Adipose tissue (tissue), 3 donors: ENCODE results near the gene SLC7A10. TPM values are rescaled to one million over a fixed set of nuclear protein-coding genes. Genes with fewer than 3 reads are reported as not detected.
"Not testable (repeated sequence)": the region's sequence is repeated elsewhere in the genome, so short reads cannot be mapped to it uniquely, and the experiment has no call there.

Experiments
- H3K27ac ChIP-seq: one replicate; pipeline ENCODE4 v1.5.1; 2013; ENCODE audit warnings: low read depth, low read length
- whole genome bisulfite sequencing, 3 donors: extraction: QIAGEN DNeasy Blood & Tissue Kit; methylation state at CpG; one replicate each; pipeline ENCODE4 v1.1.7; 2013; 5-methylcytosine and 5-hydroxymethylcytosine counted together
- polyA plus RNA-seq, 3 donors: library from polyadenylated mRNA; stranded (reverse); fragments of 200-250 nt; gene quantifications; one replicate each; pipeline ENCODE4 v1.2.3, GENCODE V29; 2013
- donor health status: healthy with polysubstance abuse.
- donor health status: Bipolar disorder and iron deficiency.
- donor health status: healthy.

Gene SLC7A10
- polyA plus RNA-seq, 3 donors = 9.3 to 193 (median 32.8) TPM

DNA sequence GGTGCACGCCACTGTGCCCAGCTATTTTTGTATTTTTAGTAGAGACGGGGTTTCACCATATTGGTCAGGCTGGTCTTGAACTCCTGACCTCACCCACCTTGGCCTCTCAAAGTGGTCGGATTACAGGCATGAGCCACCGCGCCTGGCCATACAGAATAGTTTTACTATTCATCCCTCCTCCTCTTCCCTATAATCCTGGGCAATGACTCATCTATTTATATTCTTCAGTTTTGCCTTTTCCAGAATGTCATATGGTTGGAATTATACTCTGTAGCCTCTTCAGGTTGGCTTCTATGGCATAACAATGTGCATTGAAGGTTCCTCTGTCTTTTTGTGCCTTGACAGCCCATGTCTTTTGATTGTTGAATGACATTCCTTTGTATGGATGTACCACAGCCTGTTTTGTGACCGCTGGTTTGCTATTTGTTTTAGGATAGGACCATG lies 53.7 kb downstream of the SLC7A10 start:
- WGBS, 3 donors = 92 to 95% (median 95%) methylated on average over 6 of the region's 6 CpGs
- H3K27ac ChIP-seq = no peak overlapping the region

DNA sequence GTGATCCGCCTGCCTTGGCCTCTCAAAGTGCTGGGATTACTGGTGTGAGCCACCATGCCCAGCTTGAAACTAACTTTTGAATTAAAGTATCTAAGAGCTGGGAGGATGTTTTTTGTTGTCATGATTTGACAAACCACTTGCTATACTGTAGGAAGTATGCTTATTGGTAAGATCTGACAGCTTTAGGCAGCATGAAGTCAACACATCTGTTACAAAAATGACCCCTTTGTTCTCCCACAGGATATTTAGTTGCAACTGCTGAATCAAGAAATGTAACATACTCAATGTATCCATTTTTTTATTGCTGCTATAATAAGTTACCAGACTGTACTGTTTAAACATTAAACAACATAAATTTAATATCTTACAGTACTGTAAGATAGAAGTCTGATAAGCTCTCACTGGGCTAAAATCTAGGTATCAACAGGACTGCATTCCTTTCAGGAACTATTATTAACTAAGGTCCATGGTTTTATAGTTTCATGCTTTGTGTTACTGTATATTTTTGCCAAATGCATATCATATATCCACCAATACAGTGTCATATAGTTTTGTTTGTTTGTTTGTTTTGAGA lies 54.3 kb downstream of the SLC7A10 start:
- 88 to 100% (median 91%) methylated on average over 1 of the region's 1 CpG for WGBS, 3 donors
- no peak overlapping the region for H3K27ac ChIP-seq

GRCh38 chr19:33168528-33168927 lies 57.1 kb downstream of the SLC7A10 start:
- H3K27ac ChIP-seq = no peak overlapping the region
- WGBS, 3 donors = 97 to 98% (median 97%) methylated on average over 1 of the region's 1 CpG

GRCh38 chr19:33167438-33167837 lies 58.2 kb downstream of the SLC7A10 start:
- WGBS, 3 donors = 100% methylated on average over 1 of the region's 1 CpG
- no peak overlapping the region for H3K27ac ChIP-seq

DNA sequence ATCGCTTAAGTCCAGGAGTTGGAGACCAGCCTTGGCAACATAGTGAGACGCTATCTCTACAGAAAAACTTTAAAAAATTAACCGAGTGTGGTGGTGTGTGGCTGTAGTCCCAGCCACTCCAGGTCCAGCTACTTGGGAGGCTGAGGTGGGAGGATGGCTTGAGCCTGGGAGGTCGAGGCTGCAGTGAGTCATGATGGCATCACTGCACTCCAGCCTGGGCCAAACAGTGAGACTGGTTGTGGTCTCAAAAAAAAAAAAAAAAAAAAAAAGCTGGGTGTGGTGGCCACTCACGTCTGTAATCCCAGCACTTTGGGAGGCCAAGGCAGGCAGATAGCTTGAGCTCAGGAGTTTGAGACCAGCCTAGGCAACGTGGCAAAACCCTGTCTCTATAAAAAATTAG lies 59.6 kb downstream of the SLC7A10 start:
- H3K27ac ChIP-seq = not testable (repeated sequence)
- WGBS, 3 donors = 64 to 69% (median 66%) methylated on average over 6 of the region's 6 CpGs

GRCh38 chr19:33163481-33163880 lies 62.2 kb downstream of the SLC7A10 start:
- WGBS, 3 donors = 86 to 93% (median 87%) methylated on average over 6 of the region's 6 CpGs
- no peak overlapping the region for H3K27ac ChIP-seq

- 45 to 85% (median 73%) methylated on average over 4 of the region's 4 CpGs for WGBS, 3 donors
- no peak overlapping the region for H3K27ac ChIP-seq
Measured at GRCh38 chr19:33161201-33161600, 64.4 kb downstream of the SLC7A10 start.

DNA sequence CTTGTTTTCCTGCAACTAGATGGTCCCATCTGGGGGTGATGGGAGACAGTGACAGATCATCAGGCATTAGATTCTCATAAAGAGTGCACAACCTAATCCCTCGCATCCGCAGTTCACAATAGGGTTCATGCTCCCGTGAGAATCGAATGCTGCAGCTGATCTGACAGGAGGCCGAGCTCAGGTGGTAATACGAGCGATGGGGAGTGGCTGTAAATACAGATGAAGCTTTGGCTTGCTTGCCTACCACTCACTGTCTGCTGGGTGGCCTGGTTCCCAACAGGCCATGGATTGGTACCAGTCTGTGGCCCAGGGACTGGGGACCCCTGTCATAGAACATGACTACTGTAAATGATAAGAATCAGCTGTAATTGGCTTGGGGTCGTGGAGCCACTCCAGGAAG lies 65.8 kb downstream of the SLC7A10 start:
- H3K27ac ChIP-seq = no peak overlapping the region
- 89 to 92% (median 89%) methylated on average over 8 of the region's 8 CpGs for WGBS, 3 donors

GRCh38 chr19:33159149-33159548 lies 66.5 kb downstream of the SLC7A10 start:
- no peak overlapping the region for H3K27ac ChIP-seq
- 96 to 99% (median 98%) methylated on average over 4 of the region's 4 CpGs for WGBS, 3 donors

Other genes starting within 250 kb of the SLC7A10 start
- gene RHPN2, start 161.0 kb downstream of the SLC7A10 start, polyA plus RNA-seq = 1 to 10 TPM; 2.2 to 4.1 (median 2.6) TPM
- 1 to 10 TPM; 2.9 to 4.7 (median 3.7) TPM for gene GPATCH1, start 144.7 kb downstream of the SLC7A10 start, polyA plus RNA-seq
- gene WDR88, start 93.7 kb downstream of the SLC7A10 start, polyA plus RNA-seq = not detected
- gene LRP3, start 31.5 kb downstream of the SLC7A10 start, polyA plus RNA-seq = 10 to 100 TPM; 11.1 to 42.5 (median 32.2) TPM
- 100 to 1,000 TPM in 1 of 3 donors, 10 to 100 TPM in 2; 33.6 to 335 (median 60.3) TPM for gene CEBPA, start 76.7 kb upstream of the SLC7A10 start, polyA plus RNA-seq
- gene CEBPG, start 147.9 kb upstream of the SLC7A10 start, polyA plus RNA-seq = 10 to 100 TPM in 2 of 3 donors, 1 to 10 TPM in 1; 8.3 to 19.3 (median 15.4) TPM